HG02678 (cell line): ENCODE results near the gene C4orf54.

Experiments
- ATAC-seq: cut with Tn5 transposase; IDR thresholded peaks from one replicate; pipeline ENCODE4 v1.9.1; 2021; ENCODE audit warnings: mild to moderate bottlenecking, moderate library complexity; ENCODE audit not compliant: unreplicated experiment

Gene C4orf54

DNA sequence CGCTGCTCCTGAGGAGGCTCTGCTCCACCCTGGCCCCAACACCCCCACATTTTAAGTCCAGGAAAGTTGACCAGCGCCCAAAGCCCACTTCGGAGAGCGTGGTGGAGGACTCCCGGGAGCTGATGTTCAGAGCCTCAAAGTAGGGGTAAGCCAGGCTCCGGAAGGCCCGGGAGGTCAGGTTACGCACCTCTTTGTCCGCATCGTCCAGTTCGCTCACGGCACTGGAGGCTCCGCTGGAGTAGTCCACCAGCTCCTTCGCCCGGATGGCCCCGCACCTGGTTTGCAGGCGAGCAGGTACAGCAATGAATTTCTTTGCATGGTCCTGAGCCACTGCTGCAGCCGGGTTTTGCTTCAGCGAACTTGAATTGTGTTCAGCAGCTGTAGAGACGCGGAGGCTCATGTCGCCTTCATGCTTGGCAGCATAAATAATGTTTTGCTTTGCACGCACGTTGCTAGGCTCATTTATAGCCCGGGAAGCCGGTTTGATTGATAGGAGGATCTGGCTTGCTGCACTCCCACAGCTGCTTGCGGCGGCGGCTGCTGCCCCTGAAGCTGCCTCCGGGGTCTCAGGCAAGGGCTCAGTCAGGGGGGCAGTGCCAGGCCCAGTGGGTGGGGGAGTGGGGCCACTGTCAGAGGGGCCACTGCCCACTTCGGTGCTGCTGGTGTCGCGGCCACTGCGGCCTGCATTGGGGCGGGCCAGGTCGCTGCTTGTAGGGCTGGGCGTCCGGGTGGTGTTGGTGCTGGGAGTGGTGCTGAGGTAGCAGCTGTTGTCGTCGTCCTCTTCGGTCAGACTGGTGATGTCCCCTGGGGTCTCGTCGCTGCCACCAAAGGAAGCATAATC, 4.8 kb downstream of the C4orf54 start:
- no peak for ATAC-seq

- no peak for ATAC-seq
Measured at GRCh38 chr4:99651811-99652485, 5.7 kb downstream of the C4orf54 start.

GRCh38 chr4:99651016-99651769, 6.4 kb downstream of the C4orf54 start:
- no peak for ATAC-seq

DNA sequence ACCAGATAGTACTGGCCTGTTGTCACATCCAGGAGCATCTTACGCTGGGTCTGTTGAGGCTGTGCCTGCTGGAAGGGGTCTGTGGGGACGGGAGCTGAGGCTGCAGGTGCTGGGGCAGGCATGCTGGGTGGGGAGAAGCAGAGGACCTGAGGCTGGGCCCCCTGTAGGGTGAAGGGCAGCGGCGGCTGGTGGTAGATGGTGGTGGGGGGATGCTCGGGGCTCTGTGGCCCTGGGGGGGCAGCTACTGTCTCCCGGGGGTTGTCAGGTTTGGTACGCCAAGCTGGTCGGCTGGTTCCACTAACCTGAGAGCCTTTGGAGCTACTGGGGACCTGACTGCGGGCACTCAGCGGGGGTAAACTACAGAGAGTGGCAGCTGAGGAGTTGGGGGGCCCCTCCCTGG, 7.8 kb downstream of the C4orf54 start:
- ATAC-seq: no peak

DNA sequence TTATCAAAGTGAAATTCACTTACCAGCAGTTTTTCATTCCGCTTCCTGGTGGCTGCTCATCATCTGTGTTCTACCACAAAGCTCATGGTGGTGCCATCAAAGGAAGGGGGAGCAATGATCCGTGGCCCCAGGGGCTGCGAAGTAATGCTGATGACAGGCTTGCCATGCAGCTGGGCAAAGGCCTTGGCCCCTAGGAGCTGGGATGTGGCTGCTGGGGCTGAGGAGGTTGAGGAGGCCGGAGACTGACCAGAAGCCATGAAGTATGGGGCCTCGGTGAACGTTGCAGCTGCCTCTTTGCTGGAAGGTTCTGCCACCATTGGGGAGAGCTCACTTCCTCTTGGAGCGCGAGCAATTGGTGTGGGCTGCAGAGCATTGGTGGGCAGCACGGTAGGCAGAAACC, 8.4 kb downstream of the C4orf54 start:
- ATAC-seq: no peak

- no peak for ATAC-seq
Measured at GRCh38 chr4:99648321-99648720, 9.3 kb downstream of the C4orf54 start.

- ATAC-seq: no peak
Measured at GRCh38 chr4:99647071-99647470, 10.6 kb downstream of the C4orf54 start.

- ATAC-seq: no peak
Measured at GRCh38 chr4:99645638-99646037, 12.0 kb downstream of the C4orf54 start.

- ATAC-seq: no peak
Measured at GRCh38 chr4:99645036-99645435, 12.6 kb downstream of the C4orf54 start.

DNA sequence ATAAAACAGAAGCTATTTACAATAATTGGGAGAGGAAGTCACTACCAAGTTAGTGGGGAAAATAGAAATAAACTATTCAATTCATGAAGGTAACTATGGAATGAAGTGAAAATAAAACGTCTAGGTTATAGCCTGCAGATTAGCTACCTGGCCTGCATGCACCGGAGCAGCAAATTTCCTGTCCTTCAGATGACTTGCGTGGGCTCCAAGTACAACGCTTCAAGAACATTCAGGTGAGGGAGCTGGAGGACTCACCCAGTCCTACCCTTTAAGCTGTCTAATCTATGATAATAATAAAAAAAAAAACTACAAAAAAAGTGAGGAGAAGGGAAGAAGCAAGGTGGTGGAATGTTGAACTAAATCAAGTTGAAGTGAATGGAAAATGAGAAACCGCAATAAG, 13.2 kb downstream of the C4orf54 start:
- ATAC-seq: no peak

DNA sequence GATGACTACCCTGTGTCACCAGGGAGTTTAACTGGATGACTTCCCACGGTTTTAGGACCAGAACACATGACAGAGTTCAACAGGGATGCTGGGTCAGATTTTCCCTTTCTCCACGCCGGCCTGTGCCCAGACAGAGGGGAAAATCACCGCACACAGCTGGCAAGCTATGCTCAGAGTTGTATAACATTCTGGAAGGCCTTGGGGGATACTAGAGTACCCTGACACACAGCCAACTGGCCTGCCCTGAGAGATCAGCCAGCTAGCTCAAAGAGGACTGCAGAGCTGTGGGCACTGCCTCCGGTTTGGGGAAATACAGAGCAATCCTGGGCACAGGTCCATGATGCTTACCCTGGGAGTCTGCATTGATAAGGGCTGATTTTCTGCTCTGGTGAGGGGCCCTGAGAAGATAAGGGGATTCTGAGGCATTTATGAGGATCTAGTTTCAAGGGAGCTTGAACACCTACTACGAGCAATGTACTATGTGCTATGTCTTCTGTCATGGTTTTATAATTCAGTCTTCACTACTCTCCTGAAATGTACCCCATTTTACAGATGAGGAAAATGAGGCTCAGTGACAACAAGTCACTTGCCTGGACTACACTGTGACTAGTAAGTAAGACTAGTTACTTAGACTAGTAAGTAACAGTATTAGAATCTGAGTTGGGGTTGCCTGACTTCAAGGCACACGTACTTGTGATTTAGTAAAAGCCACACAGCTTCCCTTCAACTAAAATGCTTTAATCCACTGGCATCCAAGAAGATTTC, 14.7 kb downstream of the C4orf54 start:
- no peak for ATAC-seq

DNA sequence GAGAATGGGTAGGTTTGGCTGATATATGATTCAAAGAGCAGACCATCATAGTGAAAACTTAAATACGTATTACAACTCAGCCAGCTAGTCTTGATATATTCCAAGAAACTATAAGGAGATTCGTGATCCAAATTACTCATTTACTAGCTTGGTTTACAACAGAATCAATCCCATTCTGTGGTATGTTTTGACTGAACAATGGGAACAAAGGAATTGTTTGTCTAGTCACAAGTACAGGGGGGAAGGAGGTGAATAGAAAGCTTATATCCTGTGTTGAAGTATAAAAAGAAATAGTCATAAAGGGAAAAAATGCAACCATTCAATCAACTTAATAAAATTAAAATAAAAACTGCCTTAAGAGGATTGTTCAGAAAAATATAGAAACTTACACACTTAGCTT, 17.0 kb downstream of the C4orf54 start:
- no peak for ATAC-seq

GRCh38 chr4:99637174-99637573, 20.5 kb downstream of the C4orf54 start:
- no peak for ATAC-seq

DNA sequence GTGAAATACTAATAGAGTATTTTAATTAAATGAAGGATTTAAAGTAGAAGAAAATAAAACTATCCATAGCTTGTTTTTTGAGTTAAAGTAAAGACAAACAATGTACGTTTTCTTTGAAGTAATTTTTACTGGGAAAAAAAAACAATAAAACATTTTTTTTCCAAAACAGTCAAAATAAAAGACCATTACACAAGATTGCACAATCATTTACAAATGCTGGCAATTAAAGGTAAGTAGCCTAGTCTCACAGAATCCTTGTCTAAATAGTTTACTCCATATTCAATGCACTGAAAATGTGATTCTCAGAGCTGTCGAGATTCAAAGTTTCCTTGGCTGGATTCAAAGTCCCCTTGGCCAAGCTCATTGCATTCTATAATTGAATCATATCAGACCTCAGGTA, 21.2 kb downstream of the C4orf54 start:
- no peak for ATAC-seq

GRCh38 chr4:99635601-99636000, 22.0 kb downstream of the C4orf54 start:
- no peak for ATAC-seq

- ATAC-seq: no peak
Measured at GRCh38 chr4:99634742-99635360, 22.8 kb downstream of the C4orf54 start.

GRCh38 chr4:99633772-99634171, 23.9 kb downstream of the C4orf54 start:
- no peak for ATAC-seq

DNA sequence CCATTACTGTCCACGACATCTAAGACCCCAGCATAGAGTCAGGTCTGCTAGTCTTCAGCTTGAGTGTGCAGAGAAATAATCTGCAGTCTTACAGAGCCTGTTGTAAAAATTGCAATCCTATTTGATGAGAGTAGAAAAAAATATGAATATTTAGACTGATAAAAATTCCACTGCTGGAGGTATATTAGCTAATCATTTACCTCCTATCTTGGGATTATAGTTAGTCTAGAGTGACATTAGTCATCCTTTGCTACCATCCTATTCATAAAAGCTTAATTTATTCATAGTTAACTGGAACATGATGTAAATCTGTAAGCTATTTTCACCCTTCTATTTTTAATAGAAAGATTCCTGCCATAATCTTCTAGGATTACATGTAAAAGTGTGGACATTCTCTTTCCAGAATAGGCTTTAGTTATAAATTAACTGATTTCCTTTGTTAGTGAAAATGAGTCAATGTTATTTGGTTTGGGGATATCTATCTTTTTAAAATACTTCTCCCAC, 26.7 kb downstream of the C4orf54 start:
- ATAC-seq: no peak

GRCh38 chr4:99629962-99630554, 27.6 kb downstream of the C4orf54 start:
- ATAC-seq: no peak

DNA sequence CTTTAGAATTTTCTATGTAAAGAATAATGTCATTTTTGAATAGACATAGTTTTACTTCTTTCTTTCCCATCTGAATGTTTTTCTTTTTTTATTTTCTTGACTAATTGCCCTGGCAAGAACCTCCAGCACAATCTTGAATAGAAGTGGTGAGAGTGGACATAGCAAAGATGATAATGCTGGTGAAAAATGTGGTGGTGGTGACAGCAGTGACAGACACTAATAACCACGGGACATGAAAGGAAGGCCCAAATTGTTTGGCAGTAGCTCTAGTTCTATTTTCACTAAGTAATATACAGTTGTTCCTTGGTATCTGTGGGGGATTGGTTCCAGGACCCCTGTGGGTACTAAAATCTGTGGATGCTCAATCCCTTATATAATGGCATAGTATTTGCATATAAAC, 29.6 kb downstream of the C4orf54 start:
- ATAC-seq: no peak
